Adrenal gland (tissue), 5 donors: ENCODE measurements around the gene BRD8.

Source experiments
- CTCF ChIP-seq, 6 experiments: fragments of 450-650 bp in 4 of 6; fragments of 200-600 bp in 2 of 6; sonication (generic) in 1 of 6; IDR thresholded peaks; 1 replicate in 5 of 6; 2 replicates in 1 of 6; pipeline versions ENCODE4 v1.5.1 to v1.8.0; 2016 to 2021; ENCODE audit warnings: antibody characterized with exemption in 6 of 6, mild to moderate bottlenecking in 2 of 6, moderate library complexity in 1 of 6
- POLR2A ChIP-seq, 2 donors: fragments of 450-650 bp; IDR thresholded peaks; one replicate each; pipeline ENCODE4 v1.6.1; 2017; ENCODE audit warnings: antibody characterized with exemption in 2 of 2, mild to moderate bottlenecking in 2 of 2, moderate library complexity in 1 of 2
- donor health status: DM: no; HTN: no; CAD: no.

DNA sequence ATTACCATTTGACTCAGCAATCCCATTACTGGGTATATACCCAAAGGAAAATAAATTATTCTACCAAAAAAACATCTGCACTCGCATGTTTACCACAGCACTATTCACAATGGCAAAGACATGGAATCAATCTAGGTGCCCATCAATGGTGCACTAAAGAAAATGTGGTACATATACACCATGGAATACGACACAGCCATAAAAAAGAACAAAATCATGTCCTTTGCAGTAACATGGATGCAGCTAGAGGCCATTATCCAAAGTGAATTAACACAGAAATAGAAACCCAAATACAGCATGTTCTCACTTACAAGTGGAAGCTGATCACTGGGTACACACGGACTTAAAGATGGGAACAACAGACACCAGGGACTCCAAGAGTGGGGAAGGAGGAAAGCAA lies 32.6 kb upstream of the BRD8 start:
- no peak for TF ChIP-seq POLR2A (IDR thresholded peaks at IDR 0.05)
- no peak for TF ChIP-seq CTCF (IDR thresholded peaks at IDR 0.05)
